ENCODE results near the gene HSD17B12.

The HSD17B12 gene

GRCh38 chr11:43797337-43797736 is 116.8 kb downstream of the HSD17B12 start:
- no peak for DNase-seq (ENCODE audit: low read depth in 1 of 2, low spot score in 1 of 2)

GRCh38 chr11:43797866-43798265 is 117.3 kb downstream of the HSD17B12 start:
- no peak for DNase-seq (ENCODE audit: low read depth in 1 of 2, low spot score in 1 of 2)

GRCh38 chr11:43802509-43802908 is 122.0 kb downstream of the HSD17B12 start:
- DNase-seq (ENCODE audit: low read depth in 1 of 2, low spot score in 1 of 2), result no peak

- no peak for DNase-seq (ENCODE audit: low read depth in 1 of 2, low spot score in 1 of 2)
Observed at GRCh38 chr11:43803766-43804165, 123.2 kb downstream of the HSD17B12 start.

GRCh38 chr11:43806976-43807375 is 126.4 kb downstream of the HSD17B12 start:
- DNase-seq (ENCODE audit: low read depth in 1 of 2, low spot score in 1 of 2), result no peak

- DNase-seq (ENCODE audit: low read depth in 1 of 2, low spot score in 1 of 2), result no peak
Observed at GRCh38 chr11:43810929-43811596, 130.5 kb downstream of the HSD17B12 start.

GRCh38 chr11:43812471-43812870 is 131.9 kb downstream of the HSD17B12 start:
- no peak for DNase-seq (ENCODE audit: low read depth in 1 of 2, low spot score in 1 of 2)

GRCh38 chr11:43818220-43818619 is 137.7 kb downstream of the HSD17B12 start:
- DNase-seq (ENCODE audit: low read depth in 1 of 2, low spot score in 1 of 2), result no peak

GRCh38 chr11:43819926-43820325 is 139.4 kb downstream of the HSD17B12 start:
- DNase-seq (ENCODE audit: low read depth in 1 of 2, low spot score in 1 of 2), result no peak

GRCh38 chr11:43823316-43823715 is 142.8 kb downstream of the HSD17B12 start:
- no peak for DNase-seq (ENCODE audit: low read depth in 1 of 2, low spot score in 1 of 2)

- DNase-seq (ENCODE audit: low read depth in 1 of 2, low spot score in 1 of 2), result no peak
Observed at GRCh38 chr11:43823851-43824250, 143.3 kb downstream of the HSD17B12 start.

GRCh38 chr11:43825217-43825816 is 144.8 kb downstream of the HSD17B12 start:
- peak in 1 of 2 donors; percentile 5 for DNase-seq (ENCODE audit: low read depth in 1 of 2, low spot score in 1 of 2)

- DNase-seq (ENCODE audit: low read depth in 1 of 2, low spot score in 1 of 2), result peak; percentile 5 to 50
Observed at GRCh38 chr11:43830928-43831440, 150.4 kb downstream of the HSD17B12 start.

GRCh38 chr11:43832536-43832935 is 152.0 kb downstream of the HSD17B12 start:
- no peak for DNase-seq (ENCODE audit: low read depth in 1 of 2, low spot score in 1 of 2)

- no peak for DNase-seq (ENCODE audit: low read depth in 1 of 2, low spot score in 1 of 2)
Observed at GRCh38 chr11:43833657-43834073, 153.1 kb downstream of the HSD17B12 start.

GRCh38 chr11:43834286-43834685 is 153.7 kb downstream of the HSD17B12 start:
- DNase-seq (ENCODE audit: low read depth in 1 of 2, low spot score in 1 of 2), result no peak

GRCh38 chr11:43835104-43835503 is 154.6 kb downstream of the HSD17B12 start:
- DNase-seq (ENCODE audit: low read depth in 1 of 2, low spot score in 1 of 2), result no peak

GRCh38 chr11:43837879-43838278 is 157.3 kb downstream of the HSD17B12 start:
- DNase-seq (ENCODE audit: low read depth in 1 of 2, low spot score in 1 of 2), result no peak

- DNase-seq (ENCODE audit: low read depth in 1 of 2, low spot score in 1 of 2), result no peak
Observed at GRCh38 chr11:43842021-43842420, 161.5 kb downstream of the HSD17B12 start.

GRCh38 chr11:43845816-43846215 is 165.3 kb downstream of the HSD17B12 start:
- DNase-seq (ENCODE audit: low read depth in 1 of 2, low spot score in 1 of 2), result no peak

GRCh38 chr11:43852057-43852636 is 171.6 kb downstream of the HSD17B12 start:
- DNase-seq (ENCODE audit: low read depth in 1 of 2, low spot score in 1 of 2), result peak; percentile 24 to 55

- DNase-seq (ENCODE audit: low read depth in 1 of 2, low spot score in 1 of 2), result no peak
Observed at GRCh38 chr11:43853781-43854180, 173.2 kb downstream of the HSD17B12 start.

Measured in activated CD4-positive, alpha-beta T cell treated with anti-CD3 and anti-CD28 coated beads, Interleukin-2, amount 50 U/mL, for 24 hours (primary cell).